Activated gamma-delta T cell treated with anti-CD3 and anti-CD28 coated beads, Interleukin-2, amount 50 U/mL, for 16 hours (primary cell): ENCODE data around the gene BCL6.

Source experiments
- DNase-seq: peaks from one replicate; pipeline ENCODE4 v3.0.0-alpha.2; 2020; ENCODE audit warnings: low read depth

The BCL6 gene

GRCh38 chr3:187759601-187760000, 14.3 kb upstream of the BCL6 start:
- DNase-seq, result no peak

GRCh38 chr3:187758318-187758955, 13.2 kb upstream of the BCL6 start:
- DNase-seq, result no peak

DNA sequence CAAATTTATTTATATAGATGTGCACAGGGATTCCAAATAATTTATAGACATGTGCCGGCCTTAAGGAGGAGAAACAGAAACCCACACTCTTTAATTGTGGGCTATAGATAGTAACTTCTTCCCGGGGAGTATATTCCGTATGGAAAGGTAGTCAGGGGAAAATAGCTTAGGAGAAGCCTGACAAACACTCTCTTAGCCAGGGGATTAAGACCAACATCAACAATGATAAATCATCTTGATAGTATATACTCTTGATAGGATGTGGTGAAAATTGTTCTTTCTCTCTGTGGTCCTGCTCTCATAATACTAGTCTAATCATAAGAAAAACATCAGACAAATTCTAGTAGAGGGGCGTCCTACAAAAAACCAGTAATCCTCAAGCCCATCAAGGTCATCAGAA, 8.2 kb upstream of the BCL6 start:
- no peak for DNase-seq

DNA sequence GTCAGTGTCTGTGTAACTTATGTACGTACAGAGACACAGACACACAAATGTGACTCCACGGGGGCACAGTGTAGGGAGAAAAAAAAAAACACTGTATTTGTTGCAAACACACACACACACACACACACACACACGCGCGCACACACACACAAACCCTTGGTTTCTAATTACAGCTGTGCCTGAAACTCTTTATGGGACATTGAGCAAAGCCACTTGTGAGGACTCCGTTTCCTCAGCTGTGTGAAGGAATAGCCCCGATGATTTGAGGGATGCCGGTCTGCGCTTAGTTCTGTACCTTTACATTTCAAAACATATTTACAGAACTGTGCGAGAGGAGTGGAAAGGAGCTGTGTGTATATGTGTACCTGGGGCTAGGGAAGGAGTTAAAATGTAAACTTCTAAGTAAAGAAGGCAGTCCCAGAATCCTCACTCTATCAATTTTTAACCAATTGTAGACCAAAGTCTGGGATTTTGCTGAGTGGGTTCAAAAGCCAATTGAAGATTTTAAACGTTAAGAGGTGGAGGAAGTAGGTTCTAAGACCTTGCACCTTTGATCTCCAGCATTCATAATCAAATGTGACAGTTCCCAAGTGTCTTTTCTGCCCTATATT, 5.3 kb upstream of the BCL6 start:
- no peak for DNase-seq

DNA sequence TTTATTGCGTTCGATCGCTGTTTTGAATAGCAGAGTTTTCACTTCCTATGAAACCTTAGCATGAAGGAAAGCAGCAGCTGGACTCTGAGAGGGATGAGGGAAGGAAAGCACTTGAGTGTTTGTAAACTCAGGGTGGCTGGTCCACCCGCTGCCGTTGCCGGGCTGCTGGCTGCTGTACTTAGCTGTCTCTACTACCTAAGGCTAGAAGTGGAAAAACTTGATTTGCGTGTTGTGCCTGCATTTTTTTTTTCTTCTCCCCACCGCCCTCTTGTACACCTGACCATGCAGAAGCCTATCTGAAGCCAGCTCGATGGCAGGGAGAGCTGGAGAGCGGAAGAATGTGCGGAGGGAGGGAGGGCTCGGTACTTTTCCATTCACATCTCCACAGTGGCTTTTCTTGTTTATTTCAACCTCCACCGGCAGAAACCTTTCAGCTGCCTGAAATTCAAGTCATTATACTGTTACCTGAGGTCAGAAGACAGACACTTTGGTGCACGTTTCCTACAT, 4.8 kb upstream of the BCL6 start:
- DNase-seq, result no peak

- DNase-seq, result peak; percentile 86
Measured at GRCh38 chr3:187748050-187748481, 2.8 kb upstream of the BCL6 start.

GRCh38 chr3:187747506-187747905, 2.2 kb upstream of the BCL6 start:
- no peak for DNase-seq

- no peak for DNase-seq
Measured at GRCh38 chr3:187746442-187747281, 1.4 kb upstream of the BCL6 start.

DNA sequence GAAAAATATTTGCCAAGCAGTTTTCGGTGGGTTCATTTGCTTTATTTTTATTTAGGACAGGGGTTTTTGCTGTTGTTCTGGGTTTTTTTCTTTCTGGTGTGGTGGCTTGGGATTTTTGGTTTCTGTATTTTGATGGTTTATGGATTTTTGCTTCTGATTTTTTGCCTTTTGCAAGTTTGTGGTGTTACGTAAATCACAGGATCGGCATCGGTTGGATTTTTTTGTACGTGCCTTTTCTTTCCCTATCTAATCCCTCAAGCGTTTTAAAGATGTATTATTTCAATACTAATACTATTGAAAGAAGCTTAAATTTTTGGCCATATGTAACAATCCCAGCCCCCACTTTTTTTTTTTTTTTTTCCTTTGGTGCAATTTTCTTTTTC, 782 bp upstream of the BCL6 start:
- DNase-seq, result no peak

GRCh38 chr3:187744169-187745151, 808 bp downstream of the BCL6 start:
- DNase-seq, result no peak

- DNase-seq, result no peak
Measured at GRCh38 chr3:187743195-187744141, 1.8 kb downstream of the BCL6 start.

- no peak for DNase-seq
Measured at GRCh38 chr3:187742351-187743171, 2.7 kb downstream of the BCL6 start.

GRCh38 chr3:187741403-187742350, 3.6 kb downstream of the BCL6 start:
- no peak for DNase-seq

DNA sequence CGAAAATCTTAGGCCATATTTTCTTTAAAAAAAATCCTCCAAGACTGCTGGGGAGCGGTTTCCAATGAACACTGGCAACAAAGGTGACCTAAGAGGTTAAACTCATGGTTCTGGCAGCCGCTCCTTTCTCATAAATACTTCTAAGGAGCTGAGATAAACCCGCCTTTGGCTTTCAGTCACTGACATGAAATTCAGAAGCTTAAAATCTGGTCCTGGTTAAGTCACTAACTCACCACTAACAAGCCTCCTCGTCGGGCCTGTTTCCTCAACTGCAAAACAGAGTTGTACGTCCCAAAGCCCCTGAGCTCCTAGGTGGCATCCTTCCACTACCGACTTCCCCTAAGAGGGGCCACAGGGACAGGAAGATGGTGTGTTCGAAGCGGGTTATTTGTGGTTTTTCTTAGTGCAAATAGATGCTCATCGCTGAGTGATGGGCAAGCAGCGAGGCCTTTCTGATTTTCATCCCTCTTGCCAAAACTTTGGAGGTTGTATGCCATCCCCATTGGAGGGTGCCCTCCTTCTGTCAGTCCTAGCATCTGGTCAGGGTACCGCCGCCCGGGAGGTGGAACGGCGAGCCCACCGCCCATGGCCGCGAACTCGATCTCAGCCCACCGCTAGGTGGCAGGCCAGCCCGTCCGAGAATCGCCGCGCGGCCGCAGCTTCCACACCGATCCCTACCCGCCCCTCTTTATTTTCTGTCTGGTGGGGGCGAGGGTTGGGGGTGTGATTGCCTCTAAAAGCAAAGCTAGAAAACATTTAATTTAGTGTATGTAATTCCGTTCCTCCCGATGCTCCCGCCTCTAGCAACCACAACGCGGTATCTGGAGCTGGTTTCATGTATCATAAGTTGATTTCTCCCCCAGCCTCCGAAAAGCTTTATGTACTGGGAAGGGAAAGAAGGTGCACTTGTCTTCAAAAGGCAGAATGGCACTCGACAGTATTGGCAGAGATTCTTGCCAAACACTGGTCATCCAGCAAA, 4.6 kb downstream of the BCL6 start:
- DNase-seq, result no peak

GRCh38 chr3:187739561-187740332, 5.5 kb downstream of the BCL6 start:
- DNase-seq, result peak; percentile 74

DNA sequence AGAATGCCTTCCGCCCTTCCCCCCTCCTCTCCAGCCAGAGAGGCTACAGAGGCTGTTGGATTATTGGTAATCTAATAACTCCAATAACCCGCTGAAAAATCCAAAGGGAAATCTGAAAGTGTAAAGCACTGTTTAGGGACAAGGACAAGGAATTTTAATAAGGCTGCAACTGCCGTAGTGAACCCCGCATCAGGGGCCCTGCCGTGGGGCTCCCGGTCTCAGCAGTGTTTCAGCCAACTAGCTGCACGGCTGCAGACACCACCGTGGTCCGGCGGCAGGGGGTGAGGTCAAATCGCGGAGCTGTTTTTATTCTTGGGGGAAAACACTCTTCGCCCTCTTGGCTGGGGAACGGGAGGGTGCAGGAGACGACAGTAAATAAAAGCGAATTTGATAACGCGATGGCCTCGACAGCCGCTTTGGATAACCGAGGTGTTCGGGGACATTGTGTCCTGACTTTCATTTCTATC, 6.1 kb downstream of the BCL6 start:
- no peak for DNase-seq
